Midbrain (tissue), 1 donor: Measurements from ENCODE around the gene GABRD.

ENCODE experiments used
- DNase-seq: peaks from one replicate; lab custom pipeline; 2025; lab: John Stamatoyannopoulos, UW

The GABRD gene

DNA sequence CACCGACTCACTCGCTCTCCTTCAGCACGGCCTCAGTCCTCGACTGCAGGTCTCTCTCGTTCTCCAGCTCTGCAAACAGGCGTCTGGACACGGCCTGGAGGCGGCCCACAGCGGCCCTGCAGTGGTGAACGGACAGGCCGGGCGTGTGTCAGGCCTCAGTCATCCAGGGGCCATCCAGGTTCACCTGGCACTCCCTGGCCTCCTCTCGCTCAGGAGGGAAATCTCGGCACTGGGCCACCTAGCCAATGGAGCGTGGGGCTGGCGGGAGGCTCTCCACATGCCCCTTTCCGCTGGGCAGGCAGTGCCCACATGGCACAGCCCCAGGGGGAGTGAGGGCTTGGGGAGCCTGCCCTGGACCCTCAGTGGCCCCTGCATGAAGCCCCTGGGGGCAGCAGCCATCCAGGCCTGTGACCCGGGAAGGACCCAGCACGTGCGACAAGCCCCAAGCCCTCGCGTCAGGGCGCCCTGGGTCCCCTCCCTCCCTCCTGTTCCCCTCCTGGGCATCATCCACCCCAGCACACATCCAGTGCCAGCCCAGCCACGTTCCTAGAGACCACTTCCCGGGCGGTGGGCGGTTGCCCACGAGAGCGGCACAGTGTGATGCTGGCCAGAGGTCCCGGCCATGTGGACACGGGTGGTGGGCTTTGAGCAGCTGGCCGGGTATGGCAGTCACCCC is 33.6 kb upstream of the GABRD start:
- no peak for DNase-seq

DNA sequence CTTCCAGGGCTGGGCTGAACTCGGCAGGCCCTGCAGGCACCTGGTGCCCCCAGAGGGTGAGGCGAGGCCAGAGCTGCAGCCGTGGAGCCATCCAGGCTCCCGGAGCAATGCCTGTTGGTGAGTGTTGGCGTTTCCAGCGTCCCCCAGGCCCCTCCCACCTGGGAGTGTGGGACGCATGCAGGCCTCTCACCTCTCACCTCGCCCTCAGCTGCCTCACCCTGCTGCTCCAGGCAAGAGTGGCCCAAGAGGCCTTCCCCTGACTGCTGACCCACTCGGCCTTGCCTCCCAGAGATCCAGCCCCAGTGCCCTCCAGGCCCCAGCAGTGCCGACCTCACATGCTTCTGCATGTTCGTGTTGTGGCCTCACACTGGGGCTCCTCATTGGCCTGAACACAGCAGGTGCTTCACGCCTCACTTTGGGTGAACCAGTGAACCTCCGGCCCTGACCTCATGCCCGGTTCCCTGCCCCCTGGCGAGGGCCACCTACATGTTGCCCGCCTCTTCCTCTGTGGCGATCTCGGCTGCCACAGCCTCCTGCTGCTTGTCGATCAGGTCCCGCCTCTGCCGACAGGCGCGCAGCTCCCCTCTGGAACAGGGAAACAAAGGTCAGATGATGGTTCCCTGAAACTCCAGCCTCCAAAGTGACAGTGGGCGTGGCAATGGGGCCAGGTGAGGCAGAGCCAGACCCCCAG is 32.5 kb upstream of the GABRD start:
- DNase-seq = no peak

DNA sequence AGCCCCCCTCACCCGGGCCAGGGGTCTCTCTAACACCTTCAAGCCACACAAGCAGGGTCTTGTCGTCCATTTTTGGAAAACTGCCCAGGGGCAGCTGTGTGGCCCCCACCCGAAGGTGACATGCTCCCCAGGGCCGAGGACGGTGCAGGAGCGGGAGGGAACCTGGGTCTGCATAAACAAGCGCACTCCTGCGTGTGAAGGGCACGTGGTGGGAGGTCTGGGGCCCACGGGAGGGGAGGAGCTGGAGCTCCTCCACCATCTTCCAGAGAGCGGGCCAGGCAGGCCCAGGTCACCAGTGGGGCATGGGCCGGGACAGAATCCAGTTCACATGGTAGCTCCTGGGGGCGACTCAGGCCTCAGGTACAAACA is 32.0 kb upstream of the GABRD start:
- DNase-seq = no peak

DNA sequence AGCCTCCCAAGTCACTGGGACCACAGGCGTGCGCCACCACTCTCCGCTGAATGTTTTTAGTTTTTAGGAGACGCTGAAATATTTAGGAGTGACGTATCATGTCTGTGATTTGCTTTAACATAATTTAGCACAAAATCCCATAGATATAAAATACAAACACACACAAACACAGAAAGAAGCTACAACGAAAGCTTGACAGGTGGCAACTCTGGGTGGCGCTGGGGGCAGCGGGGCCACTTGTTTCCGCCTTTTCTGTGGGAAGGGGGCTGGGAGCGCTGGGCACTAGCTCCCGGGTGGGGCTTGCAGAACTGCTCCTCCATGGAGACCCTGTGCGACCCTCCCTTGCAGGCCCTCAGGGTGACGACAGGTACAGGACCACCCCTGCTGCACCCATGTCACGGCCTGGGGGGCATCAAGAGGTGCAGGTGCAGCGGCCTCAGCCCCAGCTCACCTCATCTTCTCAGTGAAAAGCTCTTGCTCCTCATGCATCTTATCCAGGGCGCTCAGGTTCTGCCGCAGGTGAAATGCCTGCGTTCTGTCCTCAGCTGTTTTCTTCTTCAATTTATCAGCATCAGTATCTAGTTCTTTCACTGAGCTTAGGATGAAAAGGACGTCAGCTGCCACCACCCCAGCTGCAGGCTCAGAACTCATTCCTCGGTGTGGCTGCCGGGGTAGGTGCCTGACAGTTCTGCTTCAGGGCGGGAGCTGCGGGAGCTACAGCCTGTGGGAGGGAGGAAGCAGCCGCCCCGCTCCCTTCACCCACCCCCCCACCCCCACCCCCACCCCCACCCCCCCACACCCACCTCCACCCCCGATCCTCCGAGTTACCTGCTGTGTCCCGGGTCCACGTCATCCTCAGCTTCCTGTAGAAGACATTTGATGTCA is 30.8 kb upstream of the GABRD start:
- no peak for DNase-seq

DNA sequence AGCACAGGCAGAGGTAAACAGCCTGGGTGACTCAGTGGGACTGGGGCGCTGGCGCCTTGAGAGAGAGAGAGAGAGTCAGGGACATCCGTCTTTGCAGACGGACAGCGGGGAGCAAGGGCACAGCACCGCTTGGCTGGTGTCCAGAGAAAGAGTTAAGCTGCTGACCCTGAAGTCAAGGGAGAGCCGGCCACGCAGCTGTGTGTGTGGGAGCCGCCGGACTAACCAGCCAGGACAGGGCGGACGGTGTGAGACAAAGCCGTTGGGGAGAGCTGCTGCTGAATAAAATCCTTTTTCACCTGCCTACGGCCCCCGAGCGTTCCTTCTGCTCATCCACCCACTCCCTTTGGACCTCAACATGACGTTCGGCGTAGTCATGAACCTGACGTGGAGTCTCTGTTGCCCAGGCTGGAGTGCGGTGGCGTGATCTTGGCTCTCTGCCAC is 30.0 kb upstream of the GABRD start:
- DNase-seq = no peak

DNA sequence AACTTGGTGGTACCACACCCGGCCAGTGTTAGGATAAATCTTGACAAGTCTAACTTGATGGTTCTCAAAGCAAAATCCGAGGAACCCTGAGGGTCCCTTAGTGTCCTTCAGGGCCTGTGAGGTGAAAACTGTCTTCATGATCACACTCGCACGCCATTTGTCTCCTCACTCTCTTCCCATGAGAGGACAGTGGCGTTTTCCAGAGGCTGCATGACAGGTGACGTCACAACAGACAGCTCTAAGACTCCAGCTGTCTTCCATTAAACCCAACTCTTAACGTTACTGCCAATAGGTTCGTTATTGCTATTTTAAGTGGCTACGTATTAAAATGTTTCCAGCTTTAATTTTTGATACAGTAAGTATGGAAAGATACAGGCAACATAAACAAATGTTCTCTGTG is 29.4 kb upstream of the GABRD start:
- DNase-seq = no peak

DNA sequence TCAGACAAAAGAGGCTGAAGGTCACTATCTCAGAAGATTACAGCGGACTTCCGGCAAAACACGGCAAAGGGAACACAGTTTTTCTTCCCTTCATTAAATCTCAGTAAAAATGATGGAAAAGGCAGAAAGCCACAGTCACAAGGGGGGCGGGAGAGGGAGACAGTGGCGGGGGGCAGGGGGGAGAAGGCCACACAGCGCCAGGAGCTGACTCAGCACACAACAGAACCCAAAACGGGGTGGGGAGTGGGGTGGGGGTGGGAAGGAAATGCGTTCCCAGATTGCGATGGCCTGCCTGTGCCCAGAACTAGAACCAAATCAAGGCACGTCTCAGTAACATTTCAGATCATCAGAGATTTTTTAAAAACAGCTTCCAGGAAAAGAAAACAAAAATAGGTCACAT is 28.9 kb upstream of the GABRD start:
- no peak for DNase-seq

DNA sequence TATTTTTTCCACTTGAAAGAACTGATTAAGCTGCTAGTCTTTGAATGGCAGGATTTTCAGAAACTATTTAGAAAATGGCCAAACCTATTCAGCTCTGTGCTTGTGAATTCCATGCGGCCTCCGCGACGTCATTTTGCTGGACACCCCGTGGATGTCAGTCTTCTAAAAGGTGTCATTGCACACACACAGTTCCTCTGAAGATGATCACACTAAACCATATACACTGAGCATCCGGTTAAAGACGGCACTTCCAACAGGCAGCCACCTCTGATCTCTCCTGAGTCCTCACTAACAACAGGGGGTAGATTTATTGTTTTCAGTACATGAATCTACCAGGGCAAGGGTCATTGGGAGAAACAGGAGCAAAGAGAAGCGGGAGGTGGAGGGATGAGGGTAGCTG is 24.6 kb upstream of the GABRD start:
- DNase-seq = no peak

DNA sequence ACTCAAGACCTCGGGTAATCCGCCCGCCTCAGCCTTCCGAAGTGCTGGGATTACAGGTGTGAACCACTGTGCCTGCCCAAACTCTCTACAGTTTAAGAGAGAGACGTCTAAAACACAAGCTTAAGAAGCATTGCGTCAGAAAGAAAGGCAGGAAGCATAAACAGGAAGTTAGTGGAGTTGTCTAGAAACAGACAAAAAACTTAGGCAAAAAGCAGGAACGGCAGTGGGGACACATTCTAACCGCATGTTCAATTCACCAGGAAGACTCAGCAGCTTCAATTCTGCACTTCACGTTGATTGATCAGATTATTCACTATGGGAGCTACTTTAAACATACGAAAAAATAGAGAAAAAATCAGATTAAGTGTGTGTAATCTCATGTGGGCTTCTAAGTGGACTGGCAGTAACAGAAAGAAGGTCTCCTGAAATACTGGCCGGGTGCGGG is 22.9 kb upstream of the GABRD start:
- no peak for DNase-seq

DNA sequence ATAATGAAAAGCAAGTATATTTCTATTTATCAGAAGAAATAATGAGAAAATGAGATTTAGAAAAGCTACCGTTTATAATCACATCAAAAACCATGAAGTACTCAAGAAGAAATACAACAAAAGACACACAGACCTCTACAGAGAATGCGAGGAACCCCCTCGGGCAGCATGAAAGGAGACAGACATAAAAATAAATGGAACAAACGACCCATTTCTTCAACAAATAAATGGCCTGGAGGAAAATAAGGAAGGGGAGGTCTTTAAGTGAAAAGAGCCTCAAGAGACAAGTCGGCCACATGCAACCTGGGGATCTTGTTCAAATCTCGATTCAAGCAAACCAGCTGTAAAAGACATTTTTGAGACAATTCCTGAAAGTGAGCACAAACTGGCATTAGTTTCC is 21.6 kb upstream of the GABRD start:
- no peak for DNase-seq

DNA sequence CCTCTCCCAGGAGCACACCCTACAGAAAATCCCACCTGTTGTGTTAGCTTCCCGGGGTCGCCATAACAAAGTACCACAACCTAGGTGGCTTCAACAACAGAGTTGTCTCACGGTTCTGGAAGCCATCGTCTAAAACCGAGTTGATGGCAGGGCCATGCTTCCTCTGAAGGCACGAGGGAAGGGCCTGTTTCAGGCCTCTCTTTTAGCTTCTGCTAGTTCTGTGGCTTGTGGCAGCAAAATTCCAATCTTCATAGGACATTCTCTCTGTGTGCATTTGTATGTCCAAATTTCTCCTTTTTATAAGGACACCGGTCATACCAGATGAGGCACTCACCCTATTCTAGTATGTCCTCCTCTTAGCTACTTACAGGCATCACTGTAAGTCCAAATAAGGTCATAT is 18.7 kb upstream of the GABRD start:
- no peak for DNase-seq

DNA sequence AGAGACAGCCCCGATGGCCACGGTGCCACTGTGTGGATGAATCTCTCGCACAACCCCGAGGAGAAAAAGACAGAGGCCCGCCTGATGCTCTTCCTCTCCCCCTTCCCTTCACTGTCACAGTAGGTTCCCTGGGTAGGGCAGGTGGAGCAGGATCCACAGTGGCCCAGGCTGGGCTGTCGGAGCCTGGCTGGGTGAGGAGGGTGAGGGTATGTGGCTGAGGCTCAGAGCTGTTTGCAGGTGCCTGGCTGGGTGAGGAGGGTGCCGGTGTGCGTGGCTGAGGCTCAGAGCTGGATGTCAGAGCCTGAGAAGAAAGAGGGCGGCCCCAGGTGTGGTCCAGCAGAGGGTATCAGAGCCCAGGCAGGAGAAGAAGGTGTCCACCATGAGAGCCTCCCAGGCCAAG is 18.3 kb upstream of the GABRD start:
- no peak for DNase-seq

DNA sequence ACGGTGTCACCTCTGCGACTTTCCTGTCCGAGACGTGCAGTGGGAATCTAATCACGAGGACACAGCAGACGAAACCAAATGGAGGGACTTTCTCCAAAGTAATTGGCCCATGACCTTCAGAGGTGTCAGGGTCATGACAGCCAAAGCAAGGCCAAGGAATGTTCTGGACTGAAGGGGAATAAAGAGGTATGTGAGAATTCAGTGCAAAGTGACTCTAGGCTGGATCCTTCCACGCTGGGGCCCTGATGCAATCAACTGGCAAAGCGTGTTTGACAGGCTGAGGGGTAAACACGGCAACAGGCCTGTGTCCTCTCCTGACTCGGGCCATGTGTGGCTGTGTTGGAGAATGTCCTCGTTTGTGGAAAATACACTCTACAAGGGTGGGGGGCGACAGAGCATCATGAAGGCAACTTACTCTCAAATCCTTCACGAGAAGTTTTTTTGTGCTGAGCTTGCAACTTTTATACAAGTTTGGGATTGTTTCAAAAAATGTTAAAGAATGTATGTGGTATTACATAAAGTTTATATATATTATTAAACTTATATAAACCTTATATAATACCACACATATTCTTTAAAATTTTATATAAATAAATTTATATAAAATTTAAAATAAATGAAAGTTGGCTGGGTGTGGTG is 17.3 kb upstream of the GABRD start:
- DNase-seq = no peak

DNA sequence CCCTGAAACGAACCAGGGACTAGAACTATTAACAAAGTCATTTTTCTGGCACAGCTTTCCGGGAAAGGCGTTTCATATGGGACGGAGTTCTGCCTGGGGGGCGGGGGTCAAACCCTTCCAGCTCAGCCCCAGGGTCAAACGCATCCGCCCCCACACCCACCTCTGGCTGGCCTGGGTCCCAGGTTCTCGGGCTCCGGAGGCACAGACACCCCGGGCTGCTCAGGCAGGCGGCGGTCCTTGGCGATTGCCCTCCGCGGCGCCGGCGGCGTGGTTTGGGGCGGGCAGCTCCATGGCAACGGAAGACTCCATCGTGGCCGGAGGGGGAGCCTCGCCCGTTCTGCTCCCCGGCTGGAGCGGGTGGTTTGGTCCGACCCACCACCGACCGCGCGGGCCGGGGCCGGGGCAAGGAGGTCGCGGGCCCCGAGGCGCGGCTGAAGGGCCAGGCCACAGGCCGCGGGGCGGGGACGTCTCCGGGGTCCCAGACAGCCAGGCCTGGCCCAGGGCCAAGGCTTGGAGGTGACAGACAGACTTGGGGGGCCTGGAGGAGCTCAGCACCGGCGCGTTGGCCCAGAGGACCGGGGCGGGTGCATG is 15.5 kb upstream of the GABRD start, which contains the start of gene CFAP74:
TSS of gene CFAP74 (minus strand) at position 246 of the 591 bp plus-strand sequence. CDS start 12,830 bp downstream, outside the sequence.
- DNase-seq = peak; percentile 55

DNA sequence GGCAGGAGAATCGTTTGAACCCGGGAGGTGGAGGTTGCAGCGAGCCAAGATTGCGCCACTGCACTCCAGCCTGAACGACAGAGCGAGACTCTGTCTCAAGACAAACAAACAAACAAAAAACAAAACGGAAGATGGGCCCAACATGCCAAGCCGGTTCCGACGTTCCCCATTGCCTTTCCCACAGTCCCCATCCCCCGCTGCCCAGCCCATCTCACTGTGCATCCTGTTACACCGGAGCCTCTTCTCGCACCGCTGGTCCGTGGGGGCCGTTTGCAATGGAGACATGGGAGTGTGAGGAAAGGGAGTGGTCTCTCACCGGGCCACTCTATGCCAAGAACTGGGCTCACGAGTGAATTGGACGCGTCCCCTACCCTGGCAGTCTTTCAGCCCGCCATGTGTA is 14.3 kb upstream of the GABRD start:
- no peak for DNase-seq

DNA sequence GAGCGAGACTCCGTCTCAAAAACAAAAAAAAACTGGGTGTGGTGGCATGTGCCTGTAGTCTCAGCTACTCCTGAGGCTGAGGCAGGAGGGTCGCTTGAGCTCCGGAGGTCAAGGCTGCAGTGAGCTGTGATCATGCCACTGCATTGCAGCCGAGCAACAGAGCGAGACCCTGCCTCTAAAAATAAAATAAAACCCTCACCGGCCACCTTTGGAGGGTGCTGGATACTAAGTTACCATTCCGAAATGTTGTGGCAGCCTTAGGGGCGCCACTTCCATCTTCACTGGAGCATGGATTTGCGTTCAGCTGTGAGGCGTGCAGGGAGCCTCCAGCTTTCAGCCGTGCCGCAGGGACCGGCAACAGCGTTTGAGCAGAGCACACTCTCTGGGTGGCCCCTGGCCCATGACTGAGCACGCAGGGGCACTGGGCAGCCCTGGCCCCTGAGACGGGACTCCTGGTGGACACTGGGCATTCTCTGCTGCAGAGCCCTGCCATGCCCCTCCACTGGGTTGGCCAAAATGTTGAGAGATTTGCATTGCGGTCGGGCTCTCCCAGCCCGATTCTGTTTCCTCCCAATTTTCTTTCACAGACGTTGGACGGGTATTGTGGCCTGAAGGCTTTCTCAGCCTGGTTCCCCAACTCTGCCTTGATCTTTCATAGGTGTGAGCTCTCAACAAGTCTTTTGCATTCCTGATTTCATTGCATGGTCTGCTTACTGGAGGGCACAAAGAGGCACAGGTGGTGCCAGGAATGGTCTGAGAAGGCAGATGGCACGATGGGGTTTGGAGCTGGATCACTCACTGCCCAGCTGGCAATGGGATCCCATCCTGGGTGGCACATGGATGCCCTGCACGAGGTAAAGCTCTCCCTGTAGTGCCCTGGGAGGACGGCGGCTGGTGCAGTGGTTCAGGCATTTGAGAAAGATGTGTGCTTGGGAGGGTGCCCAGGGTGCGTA is 9.8 kb upstream of the GABRD start:
- no peak for DNase-seq

DNA sequence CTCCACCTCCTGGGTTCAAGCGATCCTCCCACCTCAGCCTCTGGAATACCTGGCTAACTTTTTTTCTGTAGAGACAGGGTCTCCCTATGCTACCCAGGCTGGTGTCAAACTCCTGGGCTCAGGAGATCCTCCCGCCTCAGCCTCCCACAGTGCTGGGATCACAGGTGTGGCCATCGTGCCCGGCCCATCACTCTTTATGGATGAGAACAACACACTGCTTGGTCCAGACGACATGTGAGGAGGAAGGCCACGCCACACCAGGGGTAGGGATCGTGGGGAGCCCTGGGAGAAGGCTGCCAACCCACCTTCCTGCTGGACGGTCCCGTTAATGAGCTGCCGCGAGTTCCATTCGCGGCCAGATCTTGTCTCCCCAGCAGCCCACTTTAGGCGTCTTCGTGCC is 5.0 kb upstream of the GABRD start:
- DNase-seq = no peak

DNA sequence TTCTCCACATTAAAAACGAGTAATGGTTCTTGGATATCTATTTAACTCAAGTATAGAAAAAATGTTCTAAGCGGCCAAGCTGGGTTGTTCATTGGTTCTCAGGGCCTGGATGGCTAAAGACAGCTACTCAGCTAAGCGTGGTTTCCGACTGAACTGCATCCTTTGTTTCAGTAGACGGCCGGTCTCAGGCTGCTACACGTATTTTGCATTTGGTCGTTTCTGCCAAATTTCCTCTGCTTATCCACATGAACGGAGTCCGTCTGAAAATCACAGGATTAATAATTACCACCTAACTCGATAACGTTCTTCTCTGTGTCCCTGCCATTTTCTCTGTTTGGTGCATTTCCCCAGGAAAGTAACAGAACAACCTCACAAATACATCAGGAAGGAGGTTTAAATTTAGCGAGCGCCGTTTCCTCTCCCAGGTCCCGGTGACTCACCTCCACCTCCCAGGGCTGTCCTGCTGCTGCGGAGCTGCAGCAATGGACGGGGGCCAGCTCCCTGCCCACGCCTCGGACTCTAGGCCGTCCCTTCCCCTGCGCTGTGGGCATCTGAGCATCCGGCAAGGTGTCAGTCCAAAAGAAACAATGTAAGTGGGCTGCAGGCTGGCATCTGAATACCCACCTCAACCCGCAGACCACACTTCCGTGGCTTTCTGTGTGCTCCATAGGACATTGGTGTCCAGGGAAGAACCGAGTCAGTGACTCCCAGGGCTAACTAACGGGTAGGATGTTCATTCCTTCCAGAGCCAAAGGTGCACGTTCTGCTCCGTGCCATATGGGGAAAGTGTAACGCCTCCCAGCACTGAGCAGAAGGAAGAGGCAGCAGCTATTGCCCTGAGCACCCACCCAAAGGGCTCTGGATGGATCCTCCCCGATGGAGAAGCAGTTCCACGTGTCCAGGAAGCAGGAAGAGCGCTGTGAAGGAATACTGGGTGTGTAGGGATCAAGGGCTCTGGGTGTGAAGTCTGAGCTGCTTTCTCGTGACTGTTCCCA is 4.1 kb upstream of the GABRD start:
- no peak for DNase-seq

DNA sequence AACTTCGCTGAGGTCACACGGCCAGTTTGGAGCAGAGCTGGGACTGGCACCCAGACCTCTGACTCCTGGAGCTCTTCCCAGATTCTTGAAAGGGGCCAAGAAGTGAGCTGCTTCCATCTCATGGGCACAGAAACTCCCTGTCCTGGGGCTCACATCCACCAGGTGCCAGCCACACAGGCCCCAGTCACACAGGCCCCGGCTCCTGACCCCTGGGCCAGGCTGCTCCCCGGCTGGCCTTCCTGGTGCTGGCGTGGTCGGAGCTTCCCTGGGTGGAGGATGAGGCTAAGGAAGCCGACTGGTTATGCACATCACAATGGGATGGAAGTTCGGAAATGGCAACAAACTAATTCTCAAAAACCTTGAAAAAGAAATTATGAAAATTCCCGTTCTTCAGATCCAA is 3.0 kb upstream of the GABRD start:
- DNase-seq = no peak
